ENCODE results near the gene CDH12. TPM values are rescaled to one million over a fixed set of nuclear protein-coding genes. Genes with fewer than 3 reads are reported as not detected.

CDH12 gene
- total RNA-seq, 4 donors from 2014 or later: 0.38 to 2.8 (median 0.94) TPM

- no peaks in the 10 kb centered on the region for H3K9me3 ChIP-seq
- 92% methylated on average over 1 of the region's 1 CpG for WGBS
- no peak for DNase-seq (ENCODE audit: low spot score in 2 of 2)
- no peaks in the 10 kb centered on the region for H3K4me1 ChIP-seq
- no peaks in the 10 kb centered on the region for H3K36me3 ChIP-seq
- H3K27me3 ChIP-seq: no peaks in the 10 kb centered on the region
- H3K27ac ChIP-seq: no peak overlapping the region
- TF ChIP-seq EP300 (IDR thresholded peaks at IDR 0.05) (no peak), POLR2AphosphoS5 (IDR thresholded peaks at IDR 0.05) (no peak), POLR2A (IDR thresholded peaks at IDR 0.05) (no peak)
- TF ChIP-seq, protein P1, sequence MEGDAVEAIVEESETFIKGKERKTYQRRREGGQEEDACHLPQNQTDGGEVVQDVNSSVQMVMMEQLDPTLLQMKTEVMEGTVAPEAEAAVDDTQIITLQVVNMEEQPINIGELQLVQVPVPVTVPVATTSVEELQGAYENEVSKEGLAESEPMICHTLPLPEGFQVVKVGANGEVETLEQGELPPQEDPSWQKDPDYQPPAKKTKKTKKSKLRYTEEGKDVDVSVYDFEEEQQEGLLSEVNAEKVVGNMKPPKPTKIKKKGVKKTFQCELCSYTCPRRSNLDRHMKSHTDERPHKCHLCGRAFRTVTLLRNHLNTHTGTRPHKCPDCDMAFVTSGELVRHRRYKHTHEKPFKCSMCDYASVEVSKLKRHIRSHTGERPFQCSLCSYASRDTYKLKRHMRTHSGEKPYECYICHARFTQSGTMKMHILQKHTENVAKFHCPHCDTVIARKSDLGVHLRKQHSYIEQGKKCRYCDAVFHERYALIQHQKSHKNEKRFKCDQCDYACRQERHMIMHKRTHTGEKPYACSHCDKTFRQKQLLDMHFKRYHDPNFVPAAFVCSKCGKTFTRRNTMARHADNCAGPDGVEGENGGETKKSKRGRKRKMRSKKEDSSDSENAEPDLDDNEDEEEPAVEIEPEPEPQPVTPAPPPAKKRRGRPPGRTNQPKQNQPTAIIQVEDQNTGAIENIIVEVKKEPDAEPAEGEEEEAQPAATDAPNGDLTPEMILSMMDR (IDR thresholded peaks at IDR 0.05): no peak
- H3K4me3 ChIP-seq: no peak overlapping the region
Observed at GRCh38 chr5:21826884-21827283, 1026.3 kb downstream of the CDH12 start.

DNA sequence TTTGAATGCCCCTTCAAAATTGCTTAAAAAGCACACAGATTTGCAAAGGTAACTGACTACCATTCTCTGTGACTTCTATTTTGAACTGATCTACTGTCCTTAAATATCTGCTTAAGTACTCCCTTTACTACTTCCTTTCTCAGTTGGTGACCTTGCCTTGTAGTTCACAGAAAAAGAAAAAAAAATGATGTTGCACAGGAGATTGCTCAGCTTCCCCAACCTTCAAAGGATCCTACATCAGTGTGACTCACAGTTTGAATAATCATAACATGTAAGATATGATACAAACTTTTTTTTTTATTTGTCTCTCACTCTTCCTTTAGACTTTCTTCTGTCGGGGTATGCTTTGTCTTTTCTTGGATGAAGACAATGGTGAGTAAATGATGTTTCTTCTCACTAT is 1029.6 kb downstream of the CDH12 start:
- Histone ChIP-seq H3K4me3 (no peak overlapping the region), H3K27ac (no peak overlapping the region), H3K4me1 (peaks cover 8% of the 10 kb centered on the region), H3K27me3 (no peaks in the 10 kb centered on the region), H3K36me3 (no peaks in the 10 kb centered on the region), H3K9me3 (no peaks in the 10 kb centered on the region)
- TF ChIP-seq POLR2AphosphoS5 (IDR thresholded peaks at IDR 0.05) (no peak), POLR2A (IDR thresholded peaks at IDR 0.05) (no peak), EP300 (IDR thresholded peaks at IDR 0.05) (no peak)
- TF ChIP-seq, protein P1 (IDR thresholded peaks at IDR 0.05): no peak
- 59% methylated on average over 1 of the region's 1 CpG for WGBS
- no peak for DNase-seq (ENCODE audit: low spot score in 2 of 2)

- no peaks in the 10 kb centered on the region for H3K9me3 ChIP-seq
- 72% methylated on average over 2 of the region's 2 CpGs for WGBS
- DNase-seq (ENCODE audit: low spot score in 2 of 2): no peak
- H3K27ac ChIP-seq: no peak overlapping the region
- H3K4me3 ChIP-seq: no peak overlapping the region
- no peaks in the 10 kb centered on the region for H3K27me3 ChIP-seq
- peaks cover 8% of the 10 kb centered on the region for H3K4me1 ChIP-seq
- H3K36me3 ChIP-seq: no peaks in the 10 kb centered on the region
- TF ChIP-seq POLR2AphosphoS5 (IDR thresholded peaks at IDR 0.05) (no peak), POLR2A (IDR thresholded peaks at IDR 0.05) (no peak), EP300 (IDR thresholded peaks at IDR 0.05) (no peak)
- TF ChIP-seq, protein P1 (IDR thresholded peaks at IDR 0.05): no peak
Observed at GRCh38 chr5:21823076-21823574, 1030.0 kb downstream of the CDH12 start.

GRCh38 chr5:21820527-21820926 is 1032.6 kb downstream of the CDH12 start:
- H3K27me3 ChIP-seq: no peaks in the 10 kb centered on the region
- H3K36me3 ChIP-seq: no peaks in the 10 kb centered on the region
- no peak for TF ChIP-seq POLR2A (IDR thresholded peaks at IDR 0.05)
- no peak for TF ChIP-seq EP300 (IDR thresholded peaks at IDR 0.05)
- TF ChIP-seq POLR2AphosphoS5 (IDR thresholded peaks at IDR 0.05): no peak
- TF ChIP-seq, protein P1 (IDR thresholded peaks at IDR 0.05): no peak
- WGBS: 32% methylated on average over 5 of the region's 5 CpGs
- no peak for DNase-seq (ENCODE audit: low spot score in 2 of 2)
- H3K4me1 ChIP-seq: peaks cover 8% of the 10 kb centered on the region
- H3K4me3 ChIP-seq: no peak overlapping the region
- no peaks in the 10 kb centered on the region for H3K9me3 ChIP-seq
- no peak overlapping the region for H3K27ac ChIP-seq

- no peaks in the 10 kb centered on the region for H3K36me3 ChIP-seq
- H3K9me3 ChIP-seq: no peaks in the 10 kb centered on the region
- peaks cover 8% of the 10 kb centered on the region for H3K4me1 ChIP-seq
- no peak overlapping the region for H3K27ac ChIP-seq
- peak overlapping the region; percentile 15 for H3K4me3 ChIP-seq
- no peaks in the 10 kb centered on the region for H3K27me3 ChIP-seq
- TF ChIP-seq, protein P1 (IDR thresholded peaks at IDR 0.05): no peak
- TF ChIP-seq POLR2AphosphoS5 (IDR thresholded peaks at IDR 0.05) (no peak), EP300 (IDR thresholded peaks at IDR 0.05) (no peak), POLR2A (IDR thresholded peaks at IDR 0.05) (no peak)
- no peak for DNase-seq (ENCODE audit: low spot score in 2 of 2)
- 79% methylated on average over 1 of the region's 1 CpG for WGBS
Observed at GRCh38 chr5:21818370-21818720, 1034.8 kb downstream of the CDH12 start.

All from suprapubic skin (tissue), 4 donors.